HEK293 (cell line): Measurements from ENCODE around the gene HYI.

Experiments used
- CTCF ChIA-PET: fragments of 350-600 bp; formaldehyde crosslinking; extraction: SDS; loops from one replicate; lab custom pipeline; 2021; ENCODE audit warnings: antibody characterized with exemption; lab: Yijun Ruan, JAX
- POLR2A ChIA-PET: fragments of 300-600 bp; formaldehyde crosslinking; extraction: SDS; loops from one replicate; lab custom pipeline; 2020; ENCODE audit warnings: antibody characterized with exemption, inconsistent platforms; lab: Yijun Ruan, JAX
- H3K27ac ChIP-seq: fragments of 200-500 bp; sonication (Bioruptor generic); 2 replicates; pipeline ENCODE4 v1.5.1; 2014; ENCODE audit warnings: low read depth, low read length, control low read depth, inconsistent platforms; ENCODE audit errors: extremely low read depth
- H3K36me3 ChIP-seq, 2 experiments: fragments of 200-500 bp in 1 of 2; sonication (Bioruptor generic) in 1 of 2; 1 replicate in 1 of 2; 2 replicates in 1 of 2; pipeline ENCODE4 v1.5.1; 2014 to 2017; ENCODE audit warnings: inconsistent platforms in 2 of 2, low read length in 2 of 2; ENCODE audit not compliant: control insufficient read depth in 2 of 2, insufficient read depth in 1 of 2
- H3K4me1 ChIP-seq: fragments of 200-500 bp; sonication (Bioruptor generic); 2 replicates; pipeline ENCODE4 v1.5.1; 2014; ENCODE audit warnings: mild to moderate bottlenecking, low read length, inconsistent platforms; ENCODE audit not compliant: control insufficient read depth, insufficient read depth
- H3K4me3 ChIP-seq: 2 replicates; pipeline ENCODE4 v1.5.1; 2011; ENCODE audit warnings: low read depth, mild to moderate bottlenecking, control low read depth, low read length, moderate library complexity
- H3K9me3 ChIP-seq: fragments of 200-500 bp; sonication (Bioruptor generic); 2 replicates; pipeline ENCODE4 v1.5.1; 2014; ENCODE audit warnings: low read depth, low read length, inconsistent platforms; ENCODE audit not compliant: control insufficient read depth, insufficient read depth
- EGR2 ChIP-seq: fragments of 450-650 bp; formaldehyde crosslinking; IDR thresholded peaks from 2 replicates; pipeline ENCODE4 v1.5.1; 2016; ENCODE audit warnings: low read depth, missing biosample characterization, missing genetic modification characterization
- HOXA7 ChIP-seq: sonication (generic); formaldehyde crosslinking; IDR thresholded peaks from 2 replicates; pipeline ENCODE4 v1.8.1; 2022; ENCODE audit warnings: missing genetic modification reagents, borderline replicate concordance
- KLF7 ChIP-seq: fragments of 450-650 bp; formaldehyde crosslinking; IDR thresholded peaks from 2 replicates; pipeline ENCODE4 v1.5.1; 2016; ENCODE audit warnings: missing biosample characterization, missing genetic modification characterization, borderline replicate concordance
- REPIN1 ChIP-seq: fragments of 450-650 bp; formaldehyde crosslinking; IDR thresholded peaks from 2 replicates; pipeline ENCODE4 v1.5.1; 2017; ENCODE audit warnings: missing biosample characterization, missing genetic modification characterization, low read depth
- SP2 ChIP-seq: fragments of 450-650 bp; formaldehyde crosslinking; IDR thresholded peaks from 2 replicates; pipeline ENCODE4 v1.5.1; 2016; ENCODE audit warnings: missing biosample characterization, missing genetic modification characterization
- ZBTB17 ChIP-seq: fragments of 450-650 bp; formaldehyde crosslinking; IDR thresholded peaks from 2 replicates; pipeline ENCODE4 v1.5.1; 2016; ENCODE audit warnings: missing biosample characterization, missing genetic modification characterization
- ZBTB44 ChIP-seq: fragments of 450-650 bp; IDR thresholded peaks from 2 replicates; pipeline ENCODE4 v1.5.1; 2018; ENCODE audit warnings: missing biosample characterization, mild to moderate bottlenecking, missing genetic modification characterization
- ZNF16 ChIP-seq: fragments of 450-650 bp; formaldehyde crosslinking; IDR thresholded peaks from 2 replicates; pipeline ENCODE4 v1.5.1; 2016; ENCODE audit warnings: low read depth, missing biosample characterization, missing genetic modification characterization
- ZNF175 ChIP-seq: fragments of 450-650 bp; formaldehyde crosslinking; IDR thresholded peaks from 2 replicates; pipeline ENCODE4 v1.5.1; 2016; ENCODE audit warnings: missing biosample characterization, missing genetic modification characterization
- ZNF184 ChIP-seq: fragments of 450-650 bp; IDR thresholded peaks from 2 replicates; pipeline ENCODE4 v1.5.1; 2018; ENCODE audit warnings: missing biosample characterization, mild to moderate bottlenecking, missing genetic modification characterization
- ZNF266 ChIP-seq: fragments of 450-650 bp; formaldehyde crosslinking; IDR thresholded peaks from 2 replicates; pipeline ENCODE4 v1.5.1; 2016; ENCODE audit warnings: missing biosample characterization, missing genetic modification characterization, low read depth
- ZNF398 ChIP-seq: fragments of 450-650 bp; formaldehyde crosslinking; IDR thresholded peaks from 2 replicates; pipeline ENCODE4 v1.5.1; 2017; ENCODE audit warnings: missing biosample characterization, missing genetic modification characterization
- ZNF426 ChIP-seq: fragments of 450-650 bp; formaldehyde crosslinking; IDR thresholded peaks from 2 replicates; pipeline ENCODE4 v1.5.1; 2017; ENCODE audit warnings: missing biosample characterization, missing genetic modification characterization, mild to moderate bottlenecking, inconsistent platforms, moderate library complexity
- ZNF548 ChIP-seq: fragments of 450-650 bp; formaldehyde crosslinking; IDR thresholded peaks from 2 replicates; pipeline ENCODE4 v1.5.1; 2016; ENCODE audit warnings: missing biosample characterization, missing genetic modification characterization
- ZNF585B ChIP-seq: fragments of 450-650 bp; formaldehyde crosslinking; IDR thresholded peaks from 2 replicates; pipeline ENCODE4 v1.5.1; 2016; ENCODE audit warnings: missing biosample characterization, missing genetic modification characterization
- ZNF626 ChIP-seq: fragments of 450-650 bp; sonication (Bioruptor Pico); formaldehyde crosslinking; IDR thresholded peaks from 2 replicates; pipeline ENCODE4 v1.5.1; 2018; ENCODE audit warnings: missing biosample characterization, missing genetic modification characterization, inconsistent platforms
- ZNF639 ChIP-seq: fragments of 450-650 bp; formaldehyde crosslinking; IDR thresholded peaks from 2 replicates; pipeline ENCODE4 v1.5.1; 2016; ENCODE audit warnings: missing biosample characterization, missing genetic modification characterization
- ZNF658 ChIP-seq: fragments of 450-650 bp; formaldehyde crosslinking; IDR thresholded peaks from 2 replicates; pipeline ENCODE4; 2016; ENCODE audit warnings: missing biosample characterization, missing genetic modification characterization
- ZNF792 ChIP-seq: fragments of 450-650 bp; formaldehyde crosslinking; IDR thresholded peaks from 2 replicates; pipeline ENCODE4 v1.5.1; 2016; ENCODE audit warnings: missing biosample characterization, missing genetic modification characterization

HYI gene

GRCh38 chr1:43427524-43427923, 26.2 kb downstream of the HYI start:
- H3K9me3 ChIP-seq: no peaks in the 10 kb centered on the region
- POLR2A ChIA-PET: no interaction called here
- CTCF ChIA-PET: interaction anchor here (0.5 to 1.0 kb wide), 2 partner anchors 620 to 1083 kb away, joined by 3 to 5 read pairs; no protein-coding TSS in a partner anchor
- peaks cover 12 to 100% of the 10 kb centered on the region in 2 experiments for H3K36me3 ChIP-seq
- H3K4me1 ChIP-seq: no peaks in the 10 kb centered on the region
- H3K4me3 ChIP-seq: no peak overlapping the region
- TF ChIP-seq ZNF175 (tag by site-specific recombination): no peak
- TF ChIP-seq SP2 (tag by site-specific recombination): no peak
- no peak for TF ChIP-seq ZBTB17 (tag by site-specific recombination)
- TF ChIP-seq, all 188 proteins: peak for 0
- H3K27ac ChIP-seq: no peak overlapping the region

GRCh38 chr1:43426221-43426620, 27.5 kb downstream of the HYI start:
- no peaks in the 10 kb centered on the region for H3K9me3 ChIP-seq
- CTCF ChIA-PET: no interaction called here
- H3K36me3 ChIP-seq: peaks cover 12 to 100% of the 10 kb centered on the region in 2 experiments
- H3K27ac ChIP-seq: no peak overlapping the region
- H3K4me3 ChIP-seq: no peak overlapping the region
- H3K4me1 ChIP-seq: no peaks in the 10 kb centered on the region
- no peak for TF ChIP-seq ZNF16 (tag by site-specific recombination)
- POLR2A ChIA-PET: no interaction called here

GRCh38 chr1:43425045-43425444, 28.7 kb downstream of the HYI start:
- Histone ChIP-seq H3K9me3 (no peaks in the 10 kb centered on the region), H3K36me3 (peaks cover 12 to 100% of the 10 kb centered on the region in 2 experiments), H3K4me3 (no peak overlapping the region), H3K4me1 (no peaks in the 10 kb centered on the region), H3K27ac (no peak overlapping the region)
- CTCF ChIA-PET: interaction anchor here (0.5 to 0.6 kb wide), 2 partner anchors 193 to 232 kb away, joined by 3 read pairs; no protein-coding TSS in a partner anchor
- TF ChIP-seq ZNF639 (no peak), KLF7 (no peak), EGR2 (no peak), ZBTB44 (tag by site-specific recombination) (no peak), REPIN1 (no peak), HOXA7 (CRISPR knock-in tag) (no peak), ZNF266 (tag by site-specific recombination) (no peak), ZNF626 (tag by site-specific recombination) (no peak), ZNF548 (tag by site-specific recombination) (no peak), ZNF426 (tag by site-specific recombination) (no peak), ZNF658 (tag by site-specific recombination) (no peak), ZNF398 (tag by site-specific recombination) (no peak), ZNF585B (no peak), ZNF184 (tag by site-specific recombination) (no peak), ZNF792 (tag by site-specific recombination) (no peak)
- POLR2A ChIA-PET: interaction anchor here (0.8 to 1.2 kb wide), 2 partner anchors 15 to 29 kb away, joined by 3 to 4 read pairs; partner anchors contain the start of gene HYI
